T-helper 17 cell (primary cell): ENCODE results near the gene CAMKMT. TPM values are rescaled to one million over a fixed set of nuclear protein-coding genes. Genes with fewer than 3 reads are reported as not detected.

Source experiments
- ATAC-seq: fragments of 150-1000 bp; cut with Tn5 transposase; 2 replicates; pipeline ENCODE4 v1.10.0; 2021; ENCODE audit warnings: mild to moderate bottlenecking, moderate library complexity
- DNase-seq, 3 donors: peaks; one replicate each; pipeline versions ENCODE4 v3.0.0 to v3.0.0-alpha.2; 2020 to 2021
- H3K9me3 ChIP-seq: one replicate; pipeline ENCODE4 v1.7.0; 2013; ENCODE audit warnings: low read length, mild to moderate bottlenecking; ENCODE audit not compliant: control insufficient read depth, poor library complexity, severe bottlenecking
- H3K27ac Mint-ChIP-seq: one replicate; pipeline ENCODE4 v1.8.0; 2022; ENCODE audit warnings: mild to moderate bottlenecking, moderate library complexity, mixed read lengths
- H3K27me3 Mint-ChIP-seq: one replicate; pipeline ENCODE4 v1.8.0; 2022; ENCODE audit warnings: mixed read lengths
- H3K36me3 Mint-ChIP-seq: one replicate; pipeline ENCODE4 v1.8.0; 2022; ENCODE audit warnings: low read depth, mixed read lengths
- H3K4me1 Mint-ChIP-seq: one replicate; pipeline ENCODE4 v1.8.0; 2022; ENCODE audit warnings: mild to moderate bottlenecking, mixed read lengths
- H3K4me3 Mint-ChIP-seq: one replicate; pipeline ENCODE4 v1.8.0; 2022; ENCODE audit warnings: mild to moderate bottlenecking, moderate library complexity, mixed read lengths
- total RNA-seq, 4 donors: library from RNA in 2 of 4; stranded (reverse) in 2 of 4; gene quantifications; one replicate each; pipeline ENCODE4 v1.2.3 and lab custom pipeline; 2022 to 2026

Gene CAMKMT
- total RNA-seq, 2 donors from 2014 or later: 14.8 to 19.8 TPM

DNA sequence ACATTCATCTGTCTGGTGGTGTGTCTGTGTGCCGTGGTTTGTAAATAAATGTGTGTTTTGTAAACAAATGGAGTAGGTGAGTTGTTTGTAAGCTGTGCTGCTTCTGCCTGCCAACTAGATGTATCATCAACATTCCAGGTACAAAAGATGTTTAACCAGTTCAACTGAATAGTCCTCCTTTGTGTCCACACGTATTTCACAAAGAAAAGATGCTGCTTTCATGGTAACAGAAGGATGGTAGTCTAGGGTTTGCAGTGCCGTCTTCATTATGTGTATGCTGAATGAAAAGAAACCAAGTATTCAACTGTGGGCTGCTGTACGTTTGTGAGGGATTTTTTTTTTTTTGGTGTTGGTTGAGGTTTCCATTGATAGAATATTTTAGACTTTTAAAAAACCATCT, 72.1 kb downstream of the CAMKMT start:
- DNase-seq: no peak
- no peak overlapping the region for H3K4me3 Mint-ChIP-seq
- no peak for ATAC-seq

DNA sequence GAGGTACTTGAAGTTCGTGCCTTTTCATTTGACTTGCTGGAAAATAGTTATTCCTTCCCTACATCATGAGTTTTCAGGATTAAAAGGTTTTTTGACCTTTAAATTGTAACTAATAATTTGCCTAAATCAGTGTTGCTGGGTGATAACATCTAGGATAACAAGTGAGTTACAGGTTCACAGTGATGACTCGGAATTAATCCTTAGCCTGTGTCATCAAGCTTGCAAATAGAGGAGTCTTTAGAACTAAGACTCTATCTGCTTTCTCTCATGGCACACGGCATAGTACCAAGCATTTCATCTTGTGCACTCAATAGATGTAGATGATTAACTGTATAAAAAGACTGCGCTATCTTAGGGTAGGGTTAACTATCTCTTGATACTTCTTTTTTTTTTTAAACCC, 79.5 kb downstream of the CAMKMT start:
- ATAC-seq: no peak
- Mint-ChIP-seq H3K4me1 (peaks cover 2% of the 10 kb centered on the region), H3K4me3 (no peak overlapping the region), H3K27me3 (no peaks in the 10 kb centered on the region), H3K36me3 (peaks cover 3% of the 10 kb centered on the region), H3K27ac (no peak overlapping the region)
- DNase-seq: no peak
- H3K9me3 ChIP-seq: no peaks in the 10 kb centered on the region

More for the DNA sequence above, 72.1 kb downstream of the CAMKMT start:
- peaks cover 5% of the 10 kb centered on the region for H3K4me1 Mint-ChIP-seq
- H3K9me3 ChIP-seq: no peaks in the 10 kb centered on the region
- no peaks in the 10 kb centered on the region for H3K36me3 Mint-ChIP-seq
- no peaks in the 10 kb centered on the region for H3K27me3 Mint-ChIP-seq
- H3K27ac Mint-ChIP-seq: no peak overlapping the region

DNA sequence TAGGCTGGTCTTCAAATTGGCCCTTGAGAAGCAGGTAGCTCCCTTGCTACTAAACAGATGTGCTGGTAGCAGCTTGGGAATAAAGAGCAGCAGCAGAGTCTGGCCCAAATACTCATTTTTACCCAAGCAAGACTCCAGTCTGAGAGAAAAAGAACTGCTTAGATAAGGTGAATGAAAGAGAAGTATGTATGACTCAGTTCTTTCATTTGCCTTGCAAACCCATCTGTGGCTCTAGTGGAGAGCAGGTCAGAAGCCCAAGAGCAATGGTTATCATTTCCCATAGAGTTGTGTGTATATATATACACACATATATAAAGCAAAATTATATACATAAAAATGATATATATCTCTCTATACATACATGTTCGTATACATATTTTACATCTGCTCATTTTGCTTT, 80.3 kb downstream of the CAMKMT start:
- H3K36me3 Mint-ChIP-seq: peaks cover 4% of the 10 kb centered on the region
- ATAC-seq (no peak), DNase-seq (no peak)
- no peak overlapping the region for H3K4me3 Mint-ChIP-seq
- H3K9me3 ChIP-seq: no peaks in the 10 kb centered on the region
- H3K27ac Mint-ChIP-seq: no peak overlapping the region
- no peaks in the 10 kb centered on the region for H3K27me3 Mint-ChIP-seq
- H3K4me1 Mint-ChIP-seq: peaks cover 2% of the 10 kb centered on the region

DNA sequence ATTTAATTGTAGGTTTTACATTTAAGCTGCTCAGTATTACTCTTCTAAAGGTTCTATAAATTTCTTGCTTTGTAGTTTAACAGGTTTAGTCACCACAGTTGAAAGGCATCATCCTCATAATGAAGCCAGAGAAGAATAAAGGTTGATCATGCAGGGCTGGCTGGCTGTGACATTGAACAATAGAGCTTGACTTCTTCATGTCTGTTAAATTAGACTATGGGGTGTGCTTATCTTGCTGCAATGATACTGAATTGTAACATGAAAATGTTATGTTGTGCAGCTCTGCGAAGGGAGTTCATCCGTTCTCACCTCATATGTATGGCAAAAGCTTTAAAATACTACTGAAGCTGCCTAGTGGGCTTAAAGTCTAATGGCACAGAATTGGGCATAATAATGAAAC, 81.8 kb downstream of the CAMKMT start:
- Mint-ChIP-seq H3K27ac (no peak overlapping the region), H3K4me3 (no peak overlapping the region), H3K4me1 (peaks cover 2% of the 10 kb centered on the region), H3K27me3 (no peaks in the 10 kb centered on the region), H3K36me3 (peaks cover 4% of the 10 kb centered on the region)
- ATAC-seq: no peak
- H3K9me3 ChIP-seq: no peaks in the 10 kb centered on the region
- no peak for DNase-seq

DNA sequence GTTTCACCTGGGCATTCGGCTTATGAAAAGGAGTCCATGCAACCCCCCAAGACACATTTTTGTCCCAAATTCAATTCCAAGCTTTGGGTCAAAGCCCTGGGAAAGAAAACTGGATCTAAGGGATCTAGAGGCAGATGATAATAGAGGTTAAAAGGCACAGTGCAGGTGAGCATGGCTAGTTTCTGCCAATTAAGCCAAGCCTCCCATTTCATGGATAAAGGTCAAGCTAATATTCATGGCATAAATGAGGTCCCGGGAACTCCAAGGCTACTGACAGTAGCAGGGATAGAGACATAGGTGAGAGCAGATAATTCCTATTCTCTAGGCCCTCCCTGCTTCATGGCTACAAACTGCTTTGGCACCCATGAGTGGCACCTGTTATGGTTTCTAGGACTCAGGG, 83.1 kb downstream of the CAMKMT start:
- H3K9me3 ChIP-seq: no peaks in the 10 kb centered on the region
- H3K4me1 Mint-ChIP-seq: peaks cover 2% of the 10 kb centered on the region
- H3K27ac Mint-ChIP-seq: no peak overlapping the region
- H3K36me3 Mint-ChIP-seq: peaks cover 4% of the 10 kb centered on the region
- no peak overlapping the region for H3K4me3 Mint-ChIP-seq
- H3K27me3 Mint-ChIP-seq: no peaks in the 10 kb centered on the region
- DNase-seq (no peak), ATAC-seq (no peak)

DNA sequence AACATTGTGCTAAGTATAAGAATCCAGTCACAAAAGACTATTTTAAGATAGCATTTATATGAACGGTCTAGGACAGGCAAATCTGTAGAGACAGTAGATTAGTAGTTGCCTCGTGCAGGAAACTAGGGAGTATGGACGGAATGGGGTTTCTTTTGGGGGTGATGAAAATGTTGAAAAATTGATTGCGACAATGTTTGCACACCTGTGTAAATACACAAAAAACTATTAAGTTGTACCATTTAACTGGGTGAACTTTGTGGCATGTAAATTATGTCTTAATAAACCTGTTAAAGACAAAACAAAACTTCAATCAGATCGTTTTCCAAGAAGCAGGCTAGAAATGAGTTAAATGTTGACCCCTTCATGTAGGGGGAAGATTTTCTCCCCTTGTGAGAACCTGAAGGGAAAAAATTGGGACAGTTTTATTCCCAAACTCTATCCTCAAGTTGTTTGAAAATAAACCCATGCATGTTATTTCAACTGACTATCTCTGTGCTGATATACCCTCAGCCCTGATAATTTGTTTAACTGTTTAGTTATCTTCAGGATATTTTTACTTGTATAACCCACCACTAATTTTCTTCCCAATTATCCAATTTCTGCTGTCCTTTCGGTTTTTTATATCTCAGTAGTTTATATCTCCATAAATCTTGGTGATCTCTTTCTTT, 87.2 kb downstream of the CAMKMT start:
- no peak overlapping the region for H3K4me3 Mint-ChIP-seq
- no peaks in the 10 kb centered on the region for H3K9me3 ChIP-seq
- H3K27me3 Mint-ChIP-seq: no peaks in the 10 kb centered on the region
- H3K36me3 Mint-ChIP-seq: peaks cover 4% of the 10 kb centered on the region
- no peak overlapping the region for H3K27ac Mint-ChIP-seq
- DNase-seq (no peak), ATAC-seq (no peak)
- no peaks in the 10 kb centered on the region for H3K4me1 Mint-ChIP-seq

DNA sequence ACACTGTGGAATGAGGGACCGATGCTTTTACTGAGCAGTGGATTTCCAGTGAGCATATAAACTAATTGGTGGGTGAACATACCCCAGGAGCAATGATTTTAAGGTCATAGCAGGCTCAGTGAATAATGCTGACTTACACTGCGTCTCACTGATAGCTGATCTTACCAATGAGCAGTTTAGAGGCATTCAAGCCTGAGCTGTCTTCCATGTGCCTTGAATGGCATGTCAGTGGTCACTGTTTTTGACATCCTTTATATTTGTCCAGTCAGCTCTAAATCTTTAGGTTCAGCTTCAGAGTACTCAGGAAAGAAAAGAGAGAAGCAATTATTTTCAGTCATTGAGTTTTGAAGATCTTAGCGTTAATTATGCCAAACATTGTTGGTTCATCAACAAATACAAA, 88.3 kb downstream of the CAMKMT start:
- H3K36me3 Mint-ChIP-seq: peaks cover 4% of the 10 kb centered on the region
- H3K4me1 Mint-ChIP-seq: no peaks in the 10 kb centered on the region
- no peak for ATAC-seq
- no peaks in the 10 kb centered on the region for H3K9me3 ChIP-seq
- DNase-seq: no peak
- H3K27ac Mint-ChIP-seq: no peak overlapping the region
- no peaks in the 10 kb centered on the region for H3K27me3 Mint-ChIP-seq
- H3K4me3 Mint-ChIP-seq: no peak overlapping the region

DNA sequence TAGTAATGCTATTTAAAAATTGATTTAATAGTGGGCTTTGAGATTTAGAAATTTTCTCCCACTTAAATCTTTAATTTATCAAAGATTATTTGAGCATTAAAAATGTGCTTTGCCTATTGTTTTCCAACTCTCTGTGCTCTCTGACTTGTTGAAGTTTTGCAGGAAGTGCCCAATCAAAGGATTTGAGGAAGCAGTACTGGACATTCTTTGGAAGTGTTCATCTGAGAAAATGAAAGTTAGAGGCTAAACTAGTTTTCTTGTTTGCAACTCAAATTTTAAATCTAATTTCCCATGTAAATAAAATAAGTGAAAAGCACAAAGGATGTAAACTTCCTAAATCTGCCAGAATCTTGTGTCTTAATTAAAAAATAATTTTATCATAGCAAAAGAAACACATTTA, 89.1 kb downstream of the CAMKMT start:
- H3K9me3 ChIP-seq: no peaks in the 10 kb centered on the region
- peaks cover 2% of the 10 kb centered on the region for H3K36me3 Mint-ChIP-seq
- H3K27ac Mint-ChIP-seq: no peak overlapping the region
- no peak overlapping the region for H3K4me3 Mint-ChIP-seq
- no peak for ATAC-seq
- no peaks in the 10 kb centered on the region for H3K27me3 Mint-ChIP-seq
- H3K4me1 Mint-ChIP-seq: no peaks in the 10 kb centered on the region
- DNase-seq: no peak

DNA sequence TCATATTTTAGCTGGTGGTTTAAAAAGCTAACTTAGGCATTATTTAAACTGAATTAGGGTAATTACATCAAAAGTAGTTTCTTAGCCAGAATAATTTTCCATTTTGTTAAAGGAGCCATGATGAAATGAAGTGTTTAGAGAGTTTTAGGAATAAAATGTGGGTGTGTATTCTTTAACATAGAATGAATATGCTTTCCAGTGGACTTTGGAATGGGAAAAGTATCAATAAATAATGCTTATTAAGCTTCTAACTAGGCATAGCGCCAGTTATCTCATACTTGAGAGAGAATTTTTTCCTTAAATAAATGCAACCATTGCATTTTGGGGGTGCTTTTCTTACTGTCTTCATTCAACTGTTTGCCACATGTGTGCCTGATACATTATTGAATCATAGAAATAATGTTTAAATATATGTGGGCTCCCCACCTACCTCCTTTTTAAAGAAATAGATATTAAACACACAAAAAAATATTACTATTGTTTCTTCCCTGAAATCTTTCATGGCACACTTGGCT, 90.4 kb downstream of the CAMKMT start:
- no peaks in the 10 kb centered on the region for H3K36me3 Mint-ChIP-seq
- H3K27me3 Mint-ChIP-seq: no peaks in the 10 kb centered on the region
- no peak overlapping the region for H3K27ac Mint-ChIP-seq
- DNase-seq (no peak), ATAC-seq (no peak)
- no peaks in the 10 kb centered on the region for H3K9me3 ChIP-seq
- no peak overlapping the region for H3K4me3 Mint-ChIP-seq
- H3K4me1 Mint-ChIP-seq: no peaks in the 10 kb centered on the region

DNA sequence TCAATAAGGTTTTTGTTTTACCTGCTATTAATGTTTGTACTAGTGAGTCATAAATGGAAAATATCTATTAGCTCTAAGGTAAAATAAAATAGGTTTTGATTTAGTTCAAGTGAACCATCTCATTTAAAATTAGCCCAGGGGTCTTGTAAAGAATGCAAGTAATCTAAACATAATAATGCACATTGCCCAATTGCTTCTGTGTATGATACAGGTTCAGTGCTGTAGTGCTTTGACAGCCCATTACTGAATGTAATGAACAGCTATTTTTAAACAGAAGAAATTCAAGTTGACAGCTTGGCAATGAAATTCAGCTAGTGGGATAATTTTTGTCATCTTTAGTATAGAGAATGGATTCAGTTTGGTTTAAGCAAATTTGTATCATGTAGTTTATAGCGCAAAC, 91.5 kb downstream of the CAMKMT start:
- H3K9me3 ChIP-seq: no peaks in the 10 kb centered on the region
- Mint-ChIP-seq H3K36me3 (no peaks in the 10 kb centered on the region), H3K27ac (no peak overlapping the region), H3K4me3 (no peak overlapping the region), H3K4me1 (no peaks in the 10 kb centered on the region), H3K27me3 (no peaks in the 10 kb centered on the region)
- DNase-seq (no peak), ATAC-seq (no peak)

DNA sequence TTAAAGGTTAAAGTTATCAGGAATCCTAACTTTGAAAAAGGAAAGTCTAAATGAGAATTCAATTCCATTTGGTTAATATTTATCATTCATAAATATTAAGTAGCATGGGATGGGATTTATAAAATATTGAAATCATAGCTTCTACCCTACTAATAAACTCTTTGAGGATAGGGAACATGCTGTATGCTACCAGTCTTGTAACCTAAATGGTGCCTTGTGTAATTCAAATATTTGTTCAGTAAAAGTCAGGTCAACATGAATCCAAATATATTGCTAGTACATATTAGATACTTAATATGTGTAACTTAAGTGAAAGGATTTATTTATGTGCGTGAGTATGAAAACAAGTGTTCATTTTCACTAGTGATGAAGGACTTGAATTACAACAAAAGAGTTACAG, 94.1 kb downstream of the CAMKMT start:
- no peaks in the 10 kb centered on the region for H3K9me3 ChIP-seq
- Mint-ChIP-seq H3K36me3 (peaks cover 2% of the 10 kb centered on the region), H3K4me3 (no peak overlapping the region), H3K27me3 (no peaks in the 10 kb centered on the region), H3K4me1 (no peaks in the 10 kb centered on the region), H3K27ac (no peak overlapping the region)
- DNase-seq (no peak), ATAC-seq (no peak)

DNA sequence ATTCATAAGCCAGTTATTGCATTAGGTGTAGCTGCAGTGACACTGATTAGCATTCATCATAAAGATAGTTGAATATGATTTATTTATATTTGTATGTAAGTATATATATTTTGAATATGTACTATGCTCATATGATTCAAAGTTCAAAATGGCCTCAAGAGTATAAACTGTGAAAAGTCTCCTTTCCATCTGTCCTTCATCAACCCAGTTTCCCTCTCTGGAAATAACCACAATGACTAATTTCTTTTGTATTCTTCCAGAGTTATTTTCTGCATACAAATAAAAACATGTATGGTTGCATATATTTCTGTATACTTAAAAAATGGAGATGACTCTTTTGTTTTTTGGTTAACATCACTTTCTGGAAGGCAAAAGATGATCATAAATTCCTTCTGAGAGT, 95.2 kb downstream of the CAMKMT start:
- no peaks in the 10 kb centered on the region for H3K27me3 Mint-ChIP-seq
- no peak overlapping the region for H3K4me3 Mint-ChIP-seq
- DNase-seq: no peak
- no peaks in the 10 kb centered on the region for H3K9me3 ChIP-seq
- H3K4me1 Mint-ChIP-seq: no peaks in the 10 kb centered on the region
- ATAC-seq: no peak
- H3K36me3 Mint-ChIP-seq: peaks cover 2% of the 10 kb centered on the region
- no peak overlapping the region for H3K27ac Mint-ChIP-seq

DNA sequence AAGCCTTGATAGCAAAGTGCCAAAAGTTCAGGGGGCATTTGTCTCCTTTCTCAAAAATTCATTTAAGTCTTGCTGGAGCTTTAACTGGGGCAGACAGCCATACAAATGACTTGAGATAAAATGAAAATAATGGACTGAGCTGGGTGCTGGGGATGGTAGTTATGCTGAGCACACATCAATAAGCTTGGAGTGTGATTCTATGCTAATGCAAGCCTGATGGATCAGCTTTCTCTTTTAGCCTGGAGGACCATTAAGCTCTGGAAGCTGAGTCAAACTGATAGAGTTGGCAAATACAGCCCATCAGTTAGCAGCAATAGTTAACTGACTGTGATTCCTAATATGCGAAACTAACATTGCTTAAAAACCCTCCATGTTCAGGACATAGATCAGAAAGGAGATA, 98.0 kb downstream of the CAMKMT start:
- no peaks in the 10 kb centered on the region for H3K4me1 Mint-ChIP-seq
- H3K9me3 ChIP-seq: peaks cover 3% of the 10 kb centered on the region
- H3K36me3 Mint-ChIP-seq: peaks cover 2% of the 10 kb centered on the region
- H3K27me3 Mint-ChIP-seq: no peaks in the 10 kb centered on the region
- DNase-seq (no peak), ATAC-seq (no peak)
- no peak overlapping the region for H3K27ac Mint-ChIP-seq
- no peak overlapping the region for H3K4me3 Mint-ChIP-seq
